GM18868 (cell line): ENCODE results near the gene AADACL4.
"Not testable (repeated sequence)": the region's sequence is repeated elsewhere in the genome, so short reads cannot be mapped to it uniquely, and the experiment has no call there.

Experiments
- ATAC-seq: cut with Tn5 transposase; IDR thresholded peaks from one replicate; pipeline ENCODE4 v1.9.1; 2021; ENCODE audit warnings: mild to moderate bottlenecking, moderate library complexity; ENCODE audit not compliant: unreplicated experiment

The AADACL4 gene

GRCh38 chr1:12709091-12709491, 65.2 kb downstream of the AADACL4 start:
- no peak for ATAC-seq

- ATAC-seq, result no peak
Measured at GRCh38 chr1:12709696-12710095, 65.8 kb downstream of the AADACL4 start.

- no peak for ATAC-seq
Measured at GRCh38 chr1:12711536-12711935, 67.7 kb downstream of the AADACL4 start.

- no peak for ATAC-seq
Measured at GRCh38 chr1:12712076-12712475, 68.2 kb downstream of the AADACL4 start.

GRCh38 chr1:12712929-12713328, 69.0 kb downstream of the AADACL4 start:
- no peak for ATAC-seq

GRCh38 chr1:12713651-12714050, 69.8 kb downstream of the AADACL4 start:
- not testable (repeated sequence) for ATAC-seq

- ATAC-seq, result no peak
Measured at GRCh38 chr1:12714710-12715475, 71.0 kb downstream of the AADACL4 start.

GRCh38 chr1:12715896-12716437, 72.1 kb downstream of the AADACL4 start, which contains the start of gene AADACL3:
TSS of gene AADACL3 (plus strand) at chr1:12716110. CDS start at chr1:12716177, 67 bp downstream.
- no peak for ATAC-seq
